Activated naive CD8-positive, alpha-beta T cell treated with anti-CD3 and anti-CD28 coated beads, Interleukin-2, amount 50 U/mL, for 24 hours (primary cell): ENCODE results near the gene NUFIP1.

Experiments used
- ATAC-seq: fragments of 150-1000 bp; cut with Tn5 transposase; one replicate; pipeline ENCODE4 v1.10.0; 2021
- DNase-seq: peaks from one replicate; pipeline ENCODE4 v3.0.0; 2021
- H3K27ac Mint-ChIP-seq: one replicate; pipeline ENCODE4 v1.8.0; 2021; ENCODE audit warnings: mild to moderate bottlenecking, mixed read lengths
- H3K27me3 Mint-ChIP-seq: one replicate; pipeline ENCODE4 v1.8.0; 2021; ENCODE audit warnings: mixed read lengths
- H3K36me3 Mint-ChIP-seq: one replicate; pipeline ENCODE4 v1.8.0; 2021; ENCODE audit warnings: low read depth, mixed read lengths
- H3K4me1 Mint-ChIP-seq: one replicate; pipeline ENCODE4 v1.8.0; 2021; ENCODE audit warnings: mixed read lengths
- H3K4me3 Mint-ChIP-seq: one replicate; pipeline ENCODE4 v1.8.0; 2021; ENCODE audit warnings: mild to moderate bottlenecking, moderate library complexity, mixed read lengths
- H3K9me3 Mint-ChIP-seq: one replicate; pipeline ENCODE4 v1.8.0; 2021; ENCODE audit warnings: mixed read lengths

The NUFIP1 gene

DNA sequence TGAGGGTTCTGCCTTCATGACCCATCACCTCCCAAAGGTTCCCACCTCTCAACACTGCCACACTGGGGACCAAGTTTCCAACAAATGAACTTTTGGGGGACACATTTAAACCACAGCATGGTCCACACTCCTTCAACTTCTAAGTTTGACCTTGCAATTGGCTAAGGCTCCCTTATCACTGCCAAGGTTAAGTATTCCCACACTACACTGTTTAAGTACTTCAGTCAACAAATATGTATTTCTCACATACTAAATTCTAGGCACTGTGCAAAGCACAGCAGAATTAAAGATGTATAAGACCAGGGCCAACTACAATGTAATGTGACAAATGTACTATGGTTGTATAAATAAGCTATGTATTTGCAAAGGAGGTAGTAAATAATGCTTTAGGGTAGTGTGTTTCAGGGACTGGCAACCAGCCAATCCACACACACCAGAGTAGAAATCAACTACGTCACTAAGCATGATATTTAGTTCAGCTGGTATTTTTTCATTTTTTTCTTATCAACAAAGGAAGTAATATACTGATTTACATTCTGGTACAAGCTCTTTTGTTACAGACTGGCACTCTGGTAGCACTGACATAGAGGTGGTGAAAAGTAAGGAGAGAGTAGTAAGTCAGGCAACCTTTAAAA lies 12.2 kb downstream of the NUFIP1 start:
- ATAC-seq (no peak), DNase-seq (no peak)
- no peaks in the 10 kb centered on the region for H3K27me3 Mint-ChIP-seq
- no peaks in the 10 kb centered on the region for H3K9me3 Mint-ChIP-seq
- no peak overlapping the region for H3K4me3 Mint-ChIP-seq
- no peak overlapping the region for H3K27ac Mint-ChIP-seq
- H3K36me3 Mint-ChIP-seq: peaks cover 26% of the 10 kb centered on the region
- H3K4me1 Mint-ChIP-seq: no peaks in the 10 kb centered on the region

DNA sequence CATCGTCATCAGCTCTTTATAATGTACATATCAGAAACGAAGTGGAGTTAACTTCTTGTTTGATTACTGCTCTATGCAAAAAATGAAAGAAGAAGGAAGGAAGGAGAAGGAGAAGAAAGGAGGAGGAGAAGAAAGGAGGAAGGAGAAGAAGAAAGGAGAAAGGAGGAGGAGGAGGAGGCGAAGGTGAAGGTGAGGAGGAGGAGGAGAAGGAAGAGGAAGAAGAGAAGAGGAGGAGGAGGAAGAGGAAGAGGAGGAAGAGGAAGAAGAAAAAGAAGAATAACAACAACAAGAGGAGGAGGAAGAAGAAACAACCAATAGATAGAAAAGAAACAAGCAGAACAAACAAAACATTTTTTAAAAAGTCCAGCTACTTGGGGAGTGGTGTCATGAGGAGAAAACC lies 13.1 kb downstream of the NUFIP1 start:
- H3K4me1 Mint-ChIP-seq: peaks cover 2% of the 10 kb centered on the region
- peaks cover 29% of the 10 kb centered on the region for H3K36me3 Mint-ChIP-seq
- H3K4me3 Mint-ChIP-seq: no peak overlapping the region
- no peak for DNase-seq
- no peak overlapping the region for H3K27ac Mint-ChIP-seq
- H3K9me3 Mint-ChIP-seq: no peaks in the 10 kb centered on the region
- no peak for ATAC-seq
- no peaks in the 10 kb centered on the region for H3K27me3 Mint-ChIP-seq

GRCh38 chr13:44974056-44974793 lies 15.0 kb downstream of the NUFIP1 start:
- H3K27me3 Mint-ChIP-seq: no peaks in the 10 kb centered on the region
- peaks cover 2% of the 10 kb centered on the region for H3K4me1 Mint-ChIP-seq
- H3K9me3 Mint-ChIP-seq: no peaks in the 10 kb centered on the region
- H3K4me3 Mint-ChIP-seq: no peak overlapping the region
- DNase-seq (no peak), ATAC-seq (no peak)
- no peak overlapping the region for H3K27ac Mint-ChIP-seq
- peaks cover 22% of the 10 kb centered on the region for H3K36me3 Mint-ChIP-seq

- Mint-ChIP-seq H3K27ac (no peak overlapping the region), H3K4me1 (peaks cover 2% of the 10 kb centered on the region), H3K36me3 (peaks cover 16% of the 10 kb centered on the region), H3K4me3 (no peak overlapping the region), H3K27me3 (no peaks in the 10 kb centered on the region), H3K9me3 (no peaks in the 10 kb centered on the region)
- no peak for DNase-seq
- no peak for ATAC-seq
Observed at GRCh38 chr13:44972956-44973581, 16.2 kb downstream of the NUFIP1 start.

DNA sequence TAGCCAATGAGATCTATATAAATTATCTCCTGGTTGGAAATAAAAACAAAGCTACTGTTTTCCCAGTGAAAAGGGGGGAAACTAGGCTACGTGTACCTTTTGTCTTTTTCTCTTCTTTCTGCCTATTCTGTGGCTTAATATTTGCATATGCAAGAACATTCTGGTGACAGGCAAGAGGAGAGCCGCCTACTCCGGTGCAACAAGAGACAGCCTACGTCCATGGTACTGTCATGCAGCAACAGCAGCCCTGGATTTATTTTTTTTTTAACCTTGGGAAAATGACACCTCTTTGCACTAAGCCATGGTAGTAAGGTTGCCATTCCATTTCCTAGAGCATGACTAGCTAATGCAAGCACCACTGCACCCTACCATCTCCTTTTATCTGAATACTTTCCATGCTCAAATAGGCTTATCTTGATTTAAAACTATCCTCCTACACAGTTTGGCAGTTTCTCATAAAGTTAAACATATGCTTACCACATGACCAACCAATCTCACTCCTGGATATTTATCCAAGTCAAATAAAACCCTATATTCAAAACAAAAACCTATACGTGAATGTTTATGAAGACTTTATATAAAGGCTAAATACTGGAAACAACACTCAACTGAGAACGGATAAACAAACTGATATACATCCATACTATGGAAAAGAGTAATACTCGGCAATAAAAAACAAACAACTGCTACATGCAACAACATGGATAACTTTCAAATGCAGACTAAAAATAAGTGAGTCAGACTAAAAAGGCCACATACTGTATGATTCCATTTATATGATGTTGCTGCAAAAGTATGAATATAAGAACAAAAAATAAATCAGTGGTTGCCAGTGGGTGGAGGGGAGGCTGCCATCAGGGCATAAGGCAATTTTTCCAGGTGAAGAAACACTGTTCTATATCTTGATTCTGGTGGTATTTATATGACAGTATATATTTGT lies 17.3 kb downstream of the NUFIP1 start:
- peaks cover 21% of the 10 kb centered on the region for H3K36me3 Mint-ChIP-seq
- no peak overlapping the region for H3K4me3 Mint-ChIP-seq
- no peak overlapping the region for H3K27ac Mint-ChIP-seq
- peaks cover 2% of the 10 kb centered on the region for H3K4me1 Mint-ChIP-seq
- DNase-seq (no peak), ATAC-seq (no peak)
- H3K9me3 Mint-ChIP-seq: no peaks in the 10 kb centered on the region
- H3K27me3 Mint-ChIP-seq: no peaks in the 10 kb centered on the region

DNA sequence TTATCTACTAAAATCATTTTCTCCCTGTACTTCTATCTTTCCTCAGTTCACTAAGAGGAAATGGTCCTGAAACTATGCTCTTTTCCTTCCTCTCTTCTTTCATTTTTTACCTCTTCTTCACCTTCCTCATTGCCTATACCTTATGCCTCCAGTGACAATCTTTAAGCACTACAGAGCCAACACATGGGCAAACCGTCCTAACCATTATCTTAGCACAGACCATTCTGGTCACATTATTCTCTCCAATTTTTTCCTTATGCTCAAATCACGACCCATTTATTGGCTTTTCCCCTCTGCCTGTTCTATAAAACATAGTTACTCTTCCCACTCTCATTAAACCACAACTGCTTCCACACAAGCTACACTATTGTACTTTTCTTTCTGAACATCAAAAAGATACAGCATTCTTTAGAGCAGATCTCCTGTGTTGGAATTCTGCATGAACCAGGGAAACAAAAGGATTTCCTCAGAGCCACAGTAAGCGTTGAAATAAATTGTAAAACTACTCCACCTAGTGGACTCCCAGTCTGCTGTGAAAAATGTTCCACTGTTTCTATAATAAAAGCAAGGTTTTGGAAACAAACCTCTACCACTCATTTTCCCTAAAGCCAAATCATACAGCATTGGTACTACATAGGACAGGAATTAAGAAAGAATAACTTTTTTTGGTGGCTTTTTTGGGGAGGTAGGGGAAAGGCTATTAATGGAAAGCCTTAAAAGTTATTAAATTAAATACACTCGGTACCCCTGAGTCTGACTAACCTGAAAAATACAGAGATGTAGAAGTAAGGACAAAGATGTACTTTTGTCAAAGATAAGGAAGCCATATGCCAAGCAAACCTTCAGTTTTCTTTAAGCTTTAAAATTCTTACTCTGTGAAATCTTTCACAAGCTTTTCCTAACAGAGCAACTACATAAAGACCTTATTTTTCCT lies 19.5 kb downstream of the NUFIP1 start:
- DNase-seq (no peak), ATAC-seq (no peak)
- Mint-ChIP-seq H3K4me3 (no peak overlapping the region), H3K27me3 (no peaks in the 10 kb centered on the region), H3K9me3 (no peaks in the 10 kb centered on the region), H3K36me3 (peaks cover 31% of the 10 kb centered on the region), H3K27ac (no peak overlapping the region), H3K4me1 (peaks cover 2% of the 10 kb centered on the region)

GRCh38 chr13:44968434-44968815 lies 20.8 kb downstream of the NUFIP1 start:
- H3K4me3 Mint-ChIP-seq: no peak overlapping the region
- no peaks in the 10 kb centered on the region for H3K27me3 Mint-ChIP-seq
- DNase-seq: no peak

GRCh38 chr13:44967704-44968433 lies 21.4 kb downstream of the NUFIP1 start:
- Mint-ChIP-seq H3K27me3 (no peaks in the 10 kb centered on the region), H3K36me3 (peaks cover 50% of the 10 kb centered on the region), H3K9me3 (peaks cover 4% of the 10 kb centered on the region), H3K4me3 (no peak overlapping the region), H3K4me1 (peaks cover 2% of the 10 kb centered on the region), H3K27ac (no peak overlapping the region)
- ATAC-seq: no peak
- no peak for DNase-seq

More at GRCh38 chr13:44968434-44968815, 20.8 kb downstream of the NUFIP1 start:
- ATAC-seq: no peak
- H3K4me1 Mint-ChIP-seq: peaks cover 2% of the 10 kb centered on the region
- H3K36me3 Mint-ChIP-seq: peaks cover 45% of the 10 kb centered on the region
- H3K27ac Mint-ChIP-seq: no peak overlapping the region
- no peaks in the 10 kb centered on the region for H3K9me3 Mint-ChIP-seq

DNA sequence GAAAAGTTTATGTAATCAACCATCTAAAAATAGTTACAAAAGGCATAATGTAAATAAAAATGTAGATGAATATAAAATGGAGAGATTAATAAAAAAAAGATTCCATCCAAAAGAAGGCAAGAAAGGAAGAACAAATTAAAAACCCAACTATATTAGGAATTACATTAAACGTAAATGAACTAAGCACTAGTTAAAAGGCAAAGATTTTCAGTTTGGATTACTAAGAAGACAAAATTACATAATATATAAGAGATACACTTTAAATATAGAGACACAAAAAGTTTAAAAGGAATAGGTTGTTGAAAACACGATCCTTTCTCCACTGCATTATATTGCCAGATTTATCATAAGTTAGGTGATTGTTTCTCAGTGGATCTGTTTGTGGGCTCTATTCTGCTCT lies 27.3 kb downstream of the NUFIP1 start:
- no peaks in the 10 kb centered on the region for H3K4me1 Mint-ChIP-seq
- no peak for ATAC-seq
- no peak overlapping the region for H3K27ac Mint-ChIP-seq
- peaks cover 61% of the 10 kb centered on the region for H3K36me3 Mint-ChIP-seq
- DNase-seq: no peak
- H3K27me3 Mint-ChIP-seq: no peaks in the 10 kb centered on the region
- H3K4me3 Mint-ChIP-seq: no peak overlapping the region
- H3K9me3 Mint-ChIP-seq: peaks cover 18% of the 10 kb centered on the region

DNA sequence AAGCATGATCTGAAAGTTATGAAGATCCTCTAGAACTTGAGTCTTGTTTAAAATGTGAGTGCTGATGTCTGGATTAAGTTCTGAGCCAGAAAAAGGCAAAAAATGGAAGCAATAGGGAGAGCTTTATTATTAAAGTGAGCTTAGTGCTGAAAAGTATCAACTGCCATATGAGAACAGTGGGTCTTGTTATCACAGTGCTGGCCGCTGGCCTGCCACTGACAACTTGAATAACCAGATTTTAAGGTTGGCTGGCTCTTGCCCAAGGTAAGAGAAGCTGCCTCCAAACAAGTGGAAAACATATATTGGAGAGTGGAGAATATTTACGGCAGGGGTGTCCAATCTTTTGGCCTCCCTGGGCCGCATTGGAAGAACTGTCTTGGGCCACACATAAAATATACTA lies 33.9 kb downstream of the NUFIP1 start:
- Mint-ChIP-seq H3K27ac (no peak overlapping the region), H3K4me1 (no peaks in the 10 kb centered on the region), H3K27me3 (no peaks in the 10 kb centered on the region), H3K4me3 (no peak overlapping the region), H3K36me3 (peaks cover 18% of the 10 kb centered on the region), H3K9me3 (no peaks in the 10 kb centered on the region)
- no peak for ATAC-seq
- DNase-seq: no peak

DNA sequence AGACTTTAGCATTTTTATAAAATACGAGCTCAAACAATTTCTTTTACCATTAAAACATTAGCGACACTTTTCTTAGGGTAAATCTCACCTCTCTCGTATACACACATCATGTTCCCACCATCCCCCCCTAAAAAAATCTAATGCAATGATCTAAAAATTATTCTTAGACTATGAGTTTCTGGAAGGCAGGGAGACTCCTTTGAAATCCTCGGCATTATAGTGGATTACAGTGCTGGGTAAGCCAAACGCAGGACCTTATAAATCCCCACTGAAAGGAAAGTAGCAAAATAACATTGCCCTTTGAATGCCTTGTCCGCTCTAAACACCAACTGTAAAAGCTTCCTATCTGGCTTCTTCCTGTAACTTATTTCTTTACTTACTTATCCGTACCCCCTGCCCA lies 35.0 kb downstream of the NUFIP1 start:
- Mint-ChIP-seq H3K27ac (no peak overlapping the region), H3K4me1 (no peaks in the 10 kb centered on the region), H3K36me3 (peaks cover 18% of the 10 kb centered on the region), H3K4me3 (no peak overlapping the region), H3K9me3 (no peaks in the 10 kb centered on the region), H3K27me3 (no peaks in the 10 kb centered on the region)
- DNase-seq: no peak
- no peak for ATAC-seq

GRCh38 chr13:44952671-44953070 lies 36.6 kb downstream of the NUFIP1 start:
- ATAC-seq (no peak), DNase-seq (no peak)
- Mint-ChIP-seq H3K27me3 (no peaks in the 10 kb centered on the region), H3K4me1 (no peaks in the 10 kb centered on the region), H3K36me3 (peaks cover 16% of the 10 kb centered on the region), H3K4me3 (no peak overlapping the region), H3K27ac (no peak overlapping the region), H3K9me3 (no peaks in the 10 kb centered on the region)

DNA sequence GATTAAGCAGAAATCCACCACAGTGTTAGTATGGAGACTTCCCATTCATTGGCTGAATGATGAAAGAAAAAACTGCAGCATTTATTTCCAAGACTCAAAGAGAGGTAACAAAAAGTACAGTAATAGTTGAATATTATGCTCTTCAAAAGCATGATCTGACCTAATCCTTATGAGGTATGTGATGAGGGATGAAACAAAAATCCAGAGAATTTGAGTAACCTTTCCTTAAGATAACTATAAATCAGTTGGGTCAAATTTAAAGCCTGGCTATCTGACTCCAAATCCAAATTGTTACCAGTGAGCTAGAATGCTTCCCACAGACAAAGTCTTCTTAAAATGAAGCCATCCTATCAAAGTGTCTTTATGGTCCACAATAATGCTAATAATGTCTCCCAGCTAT lies 38.1 kb downstream of the NUFIP1 start:
- ATAC-seq: no peak
- Mint-ChIP-seq H3K27ac (no peak overlapping the region), H3K9me3 (no peaks in the 10 kb centered on the region), H3K4me1 (no peaks in the 10 kb centered on the region), H3K36me3 (peaks cover 16% of the 10 kb centered on the region), H3K27me3 (no peaks in the 10 kb centered on the region), H3K4me3 (no peak overlapping the region)
- no peak for DNase-seq
